AG04449 (cell line): ENCODE results near the gene TLN1.

ENCODE experiments used
- CTCF ChIA-PET: fragments of 350-600 bp; formaldehyde crosslinking; extraction: SDS; loops from one replicate; lab custom pipeline; 2021; ENCODE audit warnings: antibody characterized with exemption; lab: Yijun Ruan, JAX
- POLR2A ChIA-PET: fragments of 400-600, 350-600 bp; formaldehyde crosslinking; extraction: SDS; loops from one replicate; lab custom pipeline; 2020; ENCODE audit warnings: antibody characterized with exemption, inconsistent platforms; lab: Yijun Ruan, JAX
- DNase-seq: peaks from one replicate; pipeline ENCODE4 v3.0.0-alpha.2; 2010; ENCODE audit warnings: low read depth, low spot score
- H3K4me3 ChIP-seq: 2 replicates; pipeline ENCODE4 v1.5.1; 2011; ENCODE audit warnings: low read depth, mild to moderate bottlenecking, control low read depth, low read length
- CTCF ChIP-seq: IDR thresholded peaks from one replicate; pipeline ENCODE4 v1.5.1; 2011; ENCODE audit warnings: mild to moderate bottlenecking, moderate library complexity, low read length, control low read depth, inconsistent platforms; ENCODE audit not compliant: insufficient read depth; ENCODE audit errors: missing control alignments

The TLN1 gene

GRCh38 chr9:35673132-35674024 lies 58.6 kb downstream of the TLN1 start, which contains the start of gene CA9:
TSS of gene CA9 (plus strand) at chr9:35673928. CDS start at chr9:35673960, 32 bp downstream.
- no peak for DNase-seq
- CTCF ChIA-PET, result interaction anchor here (0.8 to 5.4 kb wide), 5 partner anchors 8 to 70 kb away, joined by 3 to 41 read pairs (median 4); partner anchors contain the start of gene ARHGEF39
- POLR2A ChIA-PET, result interaction anchor here (3.6 kb wide), 1 partner anchor 12 kb away, joined by 28 read pairs; no protein-coding TSS in a partner anchor

GRCh38 chr9:35669331-35670145 lies 62.5 kb downstream of the TLN1 start:
- ChIA-PET POLR2A (interaction anchor here (0.6 to 1.9 kb wide), 4 partner anchors 11 to 22 kb away, joined by 3 to 11 read pairs (median 3); partner anchors contain the start of gene TPM2), CTCF (interaction anchor here (0.7 to 5.4 kb wide), 6 partner anchors 8 to 52 kb away, joined by 3 to 41 read pairs (median 3); no protein-coding TSS in a partner anchor)
- DNase-seq, result no peak
- no peak for TF ChIP-seq CTCF
- no peak overlapping the region for H3K4me3 ChIP-seq

More at GRCh38 chr9:35673132-35674024, 58.6 kb downstream of the TLN1 start, which contains the start of gene CA9:
- TF ChIP-seq CTCF, result no peak
- H3K4me3 ChIP-seq, result no peak within 1 kb of the TSS

GRCh38 chr9:35667939-35668338 lies 64.1 kb downstream of the TLN1 start:
- ChIA-PET POLR2A (no interaction called here), CTCF (interaction anchor here (0.8 to 1.0 kb wide), 2 partner anchors 9 kb away, joined by 3 read pairs; no protein-coding TSS in a partner anchor)
- no peak overlapping the region for H3K4me3 ChIP-seq
- DNase-seq, result no peak
- no peak for TF ChIP-seq CTCF

GRCh38 chr9:35666549-35666948 lies 65.4 kb downstream of the TLN1 start:
- CTCF ChIA-PET, result interaction anchor here (1.1 to 11.9 kb wide), 7 partner anchors 9 to 63 kb away, joined by 3 to 148 read pairs (median 7); partner anchors contain the start of genes CA9, CCDC107, CREB3 and RMRP
- no peak for DNase-seq
- H3K4me3 ChIP-seq, result no peak overlapping the region
- POLR2A ChIA-PET, result no interaction called here
- no peak for TF ChIP-seq CTCF

GRCh38 chr9:35666045-35666444 lies 66.0 kb downstream of the TLN1 start:
- no peak for DNase-seq
- no peak for TF ChIP-seq CTCF
- no peak overlapping the region for H3K4me3 ChIP-seq
- ChIA-PET POLR2A (interaction anchor here (1.4 to 3.2 kb wide), 5 partner anchors 12 to 62 kb away, joined by 4 to 23 read pairs (median 9); partner anchors contain the start of gene TPM2), CTCF (interaction anchor here (0.7 to 11.9 kb wide), 10 partner anchors 8 to 63 kb away, joined by 3 to 148 read pairs (median 6); partner anchors contain the start of genes CA9, CCDC107, CREB3 and RMRP)
